ENCODE measurements around the gene TEX51. TPM values are rescaled to one million over a fixed set of nuclear protein-coding genes. Genes with fewer than 3 reads are reported as not detected.

TEX51 gene
- total RNA-seq, 1 donor from 2014 or later = not detected

- Histone ChIP-seq H3K9ac (ENCODE audit: low read depth in 1 of 3, low read length in 3 of 3) (no peak overlapping the region), H3K27ac (ENCODE audit: low read depth, low read length) (no peak overlapping the region), H3K36me3 (ENCODE audit: control insufficient read depth in 3 of 3, insufficient read depth in 3 of 3, low read length in 3 of 3) (no peaks in the 10 kb centered on the region), H3K27me3 (ENCODE audit: control insufficient read depth in 3 of 3, insufficient read depth in 3 of 3, low read length in 3 of 3) (peaks cover 6 to 11% (median 7%) of the 10 kb centered on the region in 3 donors), H3K9me3 (ENCODE audit: control insufficient read depth in 3 of 3, low read length in 3 of 3) (peaks cover 0 to 4% (median 3%) of the 10 kb centered on the region in 3 donors), H3K4me3 (ENCODE audit: low read length in 3 of 3) (no peak overlapping the region), H3K4me1 (ENCODE audit: control insufficient read depth in 3 of 3, insufficient read depth in 3 of 3, low read length in 3 of 3) (no peaks in the 10 kb centered on the region)
Observed at GRCh38 chr2:126876631-126877030, 22.1 kb upstream of the TEX51 start.

GRCh38 chr2:126877041-126877440 is 21.6 kb upstream of the TEX51 start:
- Histone ChIP-seq H3K27ac (ENCODE audit: low read depth, low read length) (no peak overlapping the region), H3K27me3 (ENCODE audit: control insufficient read depth in 3 of 3, insufficient read depth in 3 of 3, low read length in 3 of 3) (peaks cover 7 to 14% (median 10%) of the 10 kb centered on the region in 3 donors)

GRCh38 chr2:126877861-126878565 is 20.7 kb upstream of the TEX51 start:
- Histone ChIP-seq H3K9ac (ENCODE audit: low read depth in 1 of 3, low read length in 3 of 3) (no peak overlapping the region), H3K4me3 (ENCODE audit: low read length in 3 of 3) (no peak overlapping the region), H3K27ac (ENCODE audit: low read depth, low read length) (no peak overlapping the region), H3K36me3 (ENCODE audit: control insufficient read depth in 3 of 3, insufficient read depth in 3 of 3, low read length in 3 of 3) (no peaks in the 10 kb centered on the region), H3K4me1 (ENCODE audit: control insufficient read depth in 3 of 3, insufficient read depth in 3 of 3, low read length in 3 of 3) (no peaks in the 10 kb centered on the region), H3K9me3 (ENCODE audit: control insufficient read depth in 3 of 3, low read length in 3 of 3) (peaks cover 0 to 4% (median 3%) of the 10 kb centered on the region in 3 donors), H3K27me3 (ENCODE audit: control insufficient read depth in 3 of 3, insufficient read depth in 3 of 3, low read length in 3 of 3) (peaks cover 7 to 21% (median 14%) of the 10 kb centered on the region in 3 donors)

More at GRCh38 chr2:126877041-126877440, 21.6 kb upstream of the TEX51 start:
- no peaks in the 10 kb centered on the region for H3K36me3 ChIP-seq (ENCODE audit: control insufficient read depth in 3 of 3, insufficient read depth in 3 of 3, low read length in 3 of 3)
- no peak overlapping the region for H3K9ac ChIP-seq (ENCODE audit: low read depth in 1 of 3, low read length in 3 of 3)
- H3K4me1 ChIP-seq (ENCODE audit: control insufficient read depth in 3 of 3, insufficient read depth in 3 of 3, low read length in 3 of 3) = no peaks in the 10 kb centered on the region
- no peak overlapping the region for H3K4me3 ChIP-seq (ENCODE audit: low read length in 3 of 3)
- peaks cover 0 to 4% (median 3%) of the 10 kb centered on the region in 3 donors for H3K9me3 ChIP-seq (ENCODE audit: control insufficient read depth in 3 of 3, low read length in 3 of 3)

GRCh38 chr2:126878601-126879000 is 20.1 kb upstream of the TEX51 start:
- no peak overlapping the region for H3K27ac ChIP-seq (ENCODE audit: low read depth, low read length)
- H3K9ac ChIP-seq (ENCODE audit: low read depth in 1 of 3, low read length in 3 of 3) = no peak overlapping the region
- peaks cover 0 to 4% (median 3%) of the 10 kb centered on the region in 3 donors for H3K9me3 ChIP-seq (ENCODE audit: control insufficient read depth in 3 of 3, low read length in 3 of 3)
- peaks cover 7 to 21% (median 18%) of the 10 kb centered on the region in 3 donors for H3K27me3 ChIP-seq (ENCODE audit: control insufficient read depth in 3 of 3, insufficient read depth in 3 of 3, low read length in 3 of 3)
- no peak overlapping the region for H3K4me3 ChIP-seq (ENCODE audit: low read length in 3 of 3)
- H3K4me1 ChIP-seq (ENCODE audit: control insufficient read depth in 3 of 3, insufficient read depth in 3 of 3, low read length in 3 of 3) = no peaks in the 10 kb centered on the region
- no peaks in the 10 kb centered on the region for H3K36me3 ChIP-seq (ENCODE audit: control insufficient read depth in 3 of 3, insufficient read depth in 3 of 3, low read length in 3 of 3)

GRCh38 chr2:126879348-126880298 is 19.1 kb upstream of the TEX51 start:
- Histone ChIP-seq H3K9me3 (ENCODE audit: control insufficient read depth in 3 of 3, low read length in 3 of 3) (peaks cover 0 to 4% (median 3%) of the 10 kb centered on the region in 3 donors), H3K4me1 (ENCODE audit: control insufficient read depth in 3 of 3, insufficient read depth in 3 of 3, low read length in 3 of 3) (no peaks in the 10 kb centered on the region), H3K9ac (ENCODE audit: low read depth in 1 of 3, low read length in 3 of 3) (no peak overlapping the region), H3K36me3 (ENCODE audit: control insufficient read depth in 3 of 3, insufficient read depth in 3 of 3, low read length in 3 of 3) (no peaks in the 10 kb centered on the region), H3K27me3 (ENCODE audit: control insufficient read depth in 3 of 3, insufficient read depth in 3 of 3, low read length in 3 of 3) (peaks cover 7 to 21% (median 18%) of the 10 kb centered on the region in 3 donors), H3K27ac (ENCODE audit: low read depth, low read length) (no peak overlapping the region), H3K4me3 (ENCODE audit: low read length in 3 of 3) (no peak overlapping the region)

GRCh38 chr2:126880324-126880723 is 18.4 kb upstream of the TEX51 start:
- Histone ChIP-seq H3K36me3 (ENCODE audit: control insufficient read depth in 3 of 3, insufficient read depth in 3 of 3, low read length in 3 of 3) (no peaks in the 10 kb centered on the region), H3K9me3 (ENCODE audit: control insufficient read depth in 3 of 3, low read length in 3 of 3) (peaks cover 0 to 4% (median 3%) of the 10 kb centered on the region in 3 donors)

GRCh38 chr2:126880817-126881216 is 17.9 kb upstream of the TEX51 start:
- no peak overlapping the region for H3K4me3 ChIP-seq (ENCODE audit: low read length in 3 of 3)
- no peaks in the 10 kb centered on the region for H3K36me3 ChIP-seq (ENCODE audit: control insufficient read depth in 3 of 3, insufficient read depth in 3 of 3, low read length in 3 of 3)
- peaks cover 0 to 4% (median 2%) of the 10 kb centered on the region in 3 donors for H3K4me1 ChIP-seq (ENCODE audit: control insufficient read depth in 3 of 3, insufficient read depth in 3 of 3, low read length in 3 of 3)
- H3K9me3 ChIP-seq (ENCODE audit: control insufficient read depth in 3 of 3, low read length in 3 of 3) = peaks cover 0 to 3% (median under 1%) of the 10 kb centered on the region in 3 donors
- peaks cover 7 to 24% (median 18%) of the 10 kb centered on the region in 3 donors for H3K27me3 ChIP-seq (ENCODE audit: control insufficient read depth in 3 of 3, insufficient read depth in 3 of 3, low read length in 3 of 3)
- H3K27ac ChIP-seq (ENCODE audit: low read depth, low read length) = no peak overlapping the region
- no peak overlapping the region for H3K9ac ChIP-seq (ENCODE audit: low read depth in 1 of 3, low read length in 3 of 3)

More at GRCh38 chr2:126880324-126880723, 18.4 kb upstream of the TEX51 start:
- no peak overlapping the region for H3K4me3 ChIP-seq (ENCODE audit: low read length in 3 of 3)
- H3K4me1 ChIP-seq (ENCODE audit: control insufficient read depth in 3 of 3, insufficient read depth in 3 of 3, low read length in 3 of 3) = peaks cover 0 to under 1% (median 0%) of the 10 kb centered on the region in 3 donors
- no peak overlapping the region for H3K9ac ChIP-seq (ENCODE audit: low read depth in 1 of 3, low read length in 3 of 3)
- peaks cover 7 to 21% (median 18%) of the 10 kb centered on the region in 3 donors for H3K27me3 ChIP-seq (ENCODE audit: control insufficient read depth in 3 of 3, insufficient read depth in 3 of 3, low read length in 3 of 3)
- no peak overlapping the region for H3K27ac ChIP-seq (ENCODE audit: low read depth, low read length)

- Histone ChIP-seq H3K36me3 (ENCODE audit: control insufficient read depth in 3 of 3, insufficient read depth in 3 of 3, low read length in 3 of 3) (no peaks in the 10 kb centered on the region), H3K9me3 (ENCODE audit: control insufficient read depth in 3 of 3, low read length in 3 of 3) (peaks cover 0 to 3% (median 0%) of the 10 kb centered on the region in 3 donors), H3K4me3 (ENCODE audit: low read length in 3 of 3) (no peak overlapping the region), H3K9ac (ENCODE audit: low read depth in 1 of 3, low read length in 3 of 3) (no peak overlapping the region), H3K27ac (ENCODE audit: low read depth, low read length) (no peak overlapping the region), H3K4me1 (ENCODE audit: control insufficient read depth in 3 of 3, insufficient read depth in 3 of 3, low read length in 3 of 3) (peaks cover 7 to 9% (median 7%) of the 10 kb centered on the region in 3 donors), H3K27me3 (ENCODE audit: control insufficient read depth in 3 of 3, insufficient read depth in 3 of 3, low read length in 3 of 3) (peaks cover 7 to 31% (median 22%) of the 10 kb centered on the region in 3 donors)
Observed at GRCh38 chr2:126881591-126881990, 17.1 kb upstream of the TEX51 start.

- H3K9me3 ChIP-seq (ENCODE audit: control insufficient read depth in 3 of 3, low read length in 3 of 3) = no peaks in the 10 kb centered on the region
- H3K9ac ChIP-seq (ENCODE audit: low read depth in 1 of 3, low read length in 3 of 3) = no peak overlapping the region
- H3K4me1 ChIP-seq (ENCODE audit: control insufficient read depth in 3 of 3, insufficient read depth in 3 of 3, low read length in 3 of 3) = peaks cover 7 to 9% (median 7%) of the 10 kb centered on the region in 3 donors
- H3K4me3 ChIP-seq (ENCODE audit: low read length in 3 of 3) = no peak overlapping the region
- no peaks in the 10 kb centered on the region for H3K36me3 ChIP-seq (ENCODE audit: control insufficient read depth in 3 of 3, insufficient read depth in 3 of 3, low read length in 3 of 3)
- H3K27me3 ChIP-seq (ENCODE audit: control insufficient read depth in 3 of 3, insufficient read depth in 3 of 3, low read length in 3 of 3) = peaks cover 11 to 35% (median 25%) of the 10 kb centered on the region in 3 donors
- no peak overlapping the region for H3K27ac ChIP-seq (ENCODE audit: low read depth, low read length)
Observed at GRCh38 chr2:126882181-126882580, 16.5 kb upstream of the TEX51 start.
